GM12801 (cell line): ENCODE measurements around the gene MYL5.

Experiments used
- CTCF ChIP-seq: IDR thresholded peaks from one replicate; pipeline ENCODE4 v1.5.1; 2011; ENCODE audit warnings: control low read depth; ENCODE audit not compliant: insufficient read length; ENCODE audit errors: extremely low read depth

Gene MYL5

GRCh38 chr4:633976-634598 lies 40.3 kb upstream of the MYL5 start:
- TF ChIP-seq CTCF, result no peak

DNA sequence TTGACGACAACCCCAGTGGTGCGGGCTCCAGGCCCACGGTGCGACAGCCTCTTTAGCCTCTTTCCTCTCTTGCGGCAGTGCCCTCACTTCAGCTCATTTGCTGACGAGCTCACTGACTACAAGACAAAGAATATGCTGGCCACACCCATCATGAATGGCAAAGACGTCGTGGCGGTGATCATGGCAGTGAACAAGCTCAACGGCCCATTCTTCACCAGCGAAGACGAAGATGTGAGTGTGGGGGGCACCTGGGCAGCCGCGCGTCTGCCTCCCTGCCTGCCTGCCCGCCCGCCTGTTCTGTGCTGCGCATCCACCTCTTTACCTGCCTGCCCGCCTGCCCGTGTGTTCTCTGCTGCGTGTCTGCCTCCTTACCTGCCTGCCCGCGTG lies 39.8 kb upstream of the MYL5 start:
- no peak for TF ChIP-seq CTCF

GRCh38 chr4:635851-636627 lies 38.3 kb upstream of the MYL5 start:
- TF ChIP-seq CTCF, result no peak

DNA sequence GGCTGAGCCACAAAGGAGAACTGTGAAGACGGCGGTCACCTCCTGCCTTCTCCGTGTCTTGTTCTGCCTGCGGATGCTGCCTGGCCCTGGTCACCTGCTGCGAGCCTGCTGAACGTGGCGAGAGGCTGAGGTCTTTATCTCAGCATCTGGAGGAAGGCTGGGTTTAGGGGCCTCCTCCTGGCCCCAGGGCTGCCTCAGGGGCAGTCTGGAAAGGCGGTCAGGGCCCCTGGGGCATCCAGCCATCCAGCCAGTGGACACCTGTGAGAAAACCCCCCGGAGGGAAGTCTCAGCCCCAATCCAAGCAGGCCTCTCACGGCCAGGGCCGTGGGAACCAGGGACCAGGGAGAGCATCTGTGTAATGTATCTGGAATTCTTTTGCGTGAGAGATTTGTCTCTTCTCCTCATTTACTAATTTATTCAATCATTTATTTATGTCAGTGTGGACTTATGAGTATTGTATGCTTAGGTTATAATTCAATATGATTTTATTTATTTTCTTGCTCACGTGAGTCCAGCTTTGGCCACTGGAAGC lies 37.6 kb upstream of the MYL5 start:
- no peak for TF ChIP-seq CTCF

DNA sequence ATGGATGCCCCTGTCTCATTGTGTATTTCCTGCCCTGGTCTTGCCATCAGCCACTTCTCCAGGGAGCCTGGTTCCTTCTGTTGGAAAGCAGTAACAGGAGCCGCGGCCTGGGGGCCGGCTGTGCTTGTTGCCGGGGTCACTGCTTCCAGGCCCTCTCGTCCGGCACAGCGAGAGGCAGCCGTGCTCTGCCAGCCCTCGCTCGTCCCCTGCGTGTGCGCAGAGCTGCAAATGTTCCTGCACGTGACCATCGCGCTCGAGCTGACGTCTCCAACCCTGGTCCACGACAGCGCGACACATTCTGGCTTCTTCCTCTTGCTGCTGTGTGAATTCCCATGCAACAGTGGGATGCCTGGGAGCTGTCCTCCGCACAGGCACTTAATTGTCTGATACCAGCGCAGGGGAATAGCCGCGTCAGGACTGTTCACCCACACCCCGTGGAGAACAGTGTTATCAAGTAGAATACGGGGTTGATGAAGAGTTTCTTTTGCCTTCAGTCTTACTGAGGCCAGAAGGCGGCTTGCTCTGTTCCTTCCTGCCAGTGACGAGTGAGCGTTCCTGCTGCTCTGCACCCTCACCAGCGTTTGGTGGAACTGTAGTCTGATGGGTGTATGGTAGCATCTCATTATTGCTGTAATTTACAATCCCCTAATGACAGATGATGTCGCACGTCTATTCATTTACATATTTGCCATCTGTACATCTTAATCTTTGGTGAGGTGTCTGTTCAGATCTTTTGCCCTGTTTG lies 36.6 kb upstream of the MYL5 start:
- no peak for TF ChIP-seq CTCF

- no peak for TF ChIP-seq CTCF
Measured at GRCh38 chr4:646460-646859, 27.9 kb upstream of the MYL5 start.

GRCh38 chr4:647481-647880 lies 26.9 kb upstream of the MYL5 start:
- no peak for TF ChIP-seq CTCF
